Left lung (tissue), 10 donors: Measurements from ENCODE around the gene KMT2C. TPM values are rescaled to one million over a fixed set of nuclear protein-coding genes. Genes with fewer than 3 reads are reported as not detected.
"Not testable (repeated sequence)": the region's sequence is repeated elsewhere in the genome, so short reads cannot be mapped to it uniquely, and the experiment has no call there.

Experiments used
- ATAC-seq: fragments of 200-7000 bp; cut with Tn5 transposase; one replicate; pipeline ENCODE4 v1.9.1; 2020; ENCODE audit warnings: moderate library complexity
- DNase-seq, 4 donors: peaks; one replicate each; pipeline ENCODE4 v3.0.0-alpha.2; 2013 to 2020
- H3K27ac ChIP-seq, 2 donors: fragments of 200-600 bp; sonication (generic) in 1 of 2; one replicate each; pipeline versions ENCODE4 v1.5.0 to v1.8.0; 2020 to 2021
- H3K27me3 ChIP-seq, 2 donors: fragments of 200-600 bp; sonication (generic) in 1 of 2; one replicate each; pipeline versions ENCODE4 v1.5.0 to v1.8.0; 2020 to 2021
- H3K36me3 ChIP-seq, 2 donors: fragments of 200-600 bp; sonication (generic) in 1 of 2; one replicate each; pipeline versions ENCODE4 v1.5.0 to v1.8.0; 2020 to 2021
- H3K4me1 ChIP-seq, 2 donors: fragments of 200-600 bp; one replicate each; pipeline ENCODE4 v1.8.0; 2021
- H3K4me3 ChIP-seq, 2 donors: fragments of 200-600 bp; sonication (generic) in 1 of 2; one replicate each; pipeline versions ENCODE4 v1.5.0 to v1.8.0; 2020 to 2021; ENCODE audit warnings: mild to moderate bottlenecking in 1 of 2
- H3K9me3 ChIP-seq, 2 donors: fragments of 200-600 bp; sonication (generic) in 1 of 2; one replicate each; pipeline versions ENCODE4 v1.5.0 to v1.8.0; 2020 to 2021
- CTCF ChIP-seq, 2 donors: fragments of 200-600 bp; sonication (generic) in 1 of 2; IDR thresholded peaks; one replicate each; pipeline versions ENCODE4 v1.5.0 to v1.8.0; 2021; ENCODE audit warnings: antibody characterized with exemption in 2 of 2
- intact Hi-C, 2 donors: fragments of 100-400 bp; cut with DNase I; formaldehyde crosslinking; loops; one replicate each; pipeline versions ENCODE4 v1.11.2 to v1.14.2; 2022
- polyA plus RNA-seq, 6 donors: library from polyadenylated mRNA; unstranded; fragments of 120-200 nt; gene quantifications; one replicate each; pipeline ENCODE4 v1.2.1, GENCODE V29; 2013; ENCODE audit not compliant: insufficient read length in 6 of 6
- total RNA-seq, 2 donors: library from RNA; stranded (reverse); fragmentation: NEBNext Ultra II Directional; extraction: Animal tissue kit (Norgen Biotek cat#: 25700); gene quantifications; one replicate each; pipeline ENCODE4 v1.2.1, GENCODE V29; 2021
- donor health status: DM: no; HTN: yes; CAD: no.
- donor health status: DM: no; HTN: no; CAD: no.

Gene KMT2C
- total and polyA plus RNA-seq, 8 donors = 36.4 to 91.4 (median 42.1) TPM

GRCh38 chr7:152424348-152425108 is 11.3 kb downstream of the KMT2C start:
- no peaks in the 10 kb centered on the region for H3K27me3 ChIP-seq
- no peak overlapping the region for H3K4me3 ChIP-seq
- H3K27ac ChIP-seq = no peak overlapping the region
- DNase-seq (no peak), ATAC-seq (peak; percentile 30)
- peaks cover 0 to 6% of the 10 kb centered on the region in 2 donors for H3K9me3 ChIP-seq
- no peaks in the 10 kb centered on the region for H3K36me3 ChIP-seq
- no peak for TF ChIP-seq CTCF (IDR thresholded peaks at IDR 0.05)
- peaks cover 12 to 61% of the 10 kb centered on the region in 2 donors for H3K4me1 ChIP-seq
- intact Hi-C loops = no loop called here

GRCh38 chr7:152423991-152424347 is 11.8 kb downstream of the KMT2C start:
- no peak overlapping the region for H3K4me3 ChIP-seq
- peaks cover 0 to 6% of the 10 kb centered on the region in 2 donors for H3K9me3 ChIP-seq
- H3K27ac ChIP-seq = no peak overlapping the region
- DNase-seq (no peak), ATAC-seq (no peak)
- no peak for TF ChIP-seq CTCF (IDR thresholded peaks at IDR 0.05)
- no peaks in the 10 kb centered on the region for H3K36me3 ChIP-seq
- H3K27me3 ChIP-seq = no peaks in the 10 kb centered on the region
- intact Hi-C loops = no loop called here
- peaks cover 12 to 56% of the 10 kb centered on the region in 2 donors for H3K4me1 ChIP-seq

- H3K4me3 ChIP-seq, ATAC-seq, intact Hi-C loops, H3K27ac ChIP-seq, H3K36me3 ChIP-seq, H3K27me3 ChIP-seq, H3K9me3 ChIP-seq, DNase-seq: not testable (repeated sequence)
- H3K4me1 ChIP-seq = peaks cover 12 to 48% of the 10 kb centered on the region in 2 donors
Measured at GRCh38 chr7:152423171-152423570, 12.6 kb downstream of the KMT2C start.

- H3K36me3 ChIP-seq, H3K27ac ChIP-seq, intact Hi-C loops, H3K9me3 ChIP-seq, H3K4me3 ChIP-seq, DNase-seq, H3K27me3 ChIP-seq, ATAC-seq: not testable (repeated sequence)
- H3K4me1 ChIP-seq = peaks cover 7 to 27% of the 10 kb centered on the region in 2 donors
Measured at GRCh38 chr7:152420950-152421349, 14.9 kb downstream of the KMT2C start.

GRCh38 chr7:152419473-152420429 is 16.1 kb downstream of the KMT2C start:
- no peaks in the 10 kb centered on the region for H3K27me3 ChIP-seq
- no peak for TF ChIP-seq CTCF (IDR thresholded peaks at IDR 0.05)
- ATAC-seq = no peak
- intact Hi-C loops = no loop called here
- H3K27ac ChIP-seq = no peak overlapping the region
- no peak for DNase-seq
- peaks cover 1 to 16% of the 10 kb centered on the region in 2 donors for H3K4me1 ChIP-seq
- H3K36me3 ChIP-seq = no peaks in the 10 kb centered on the region
- H3K9me3 ChIP-seq = peaks cover 0 to 6% of the 10 kb centered on the region in 2 donors
- H3K4me3 ChIP-seq = no peak overlapping the region

- Histone ChIP-seq H3K4me1 (peaks cover 0 to 1% of the 10 kb centered on the region in 2 donors), H3K27me3 (no peaks in the 10 kb centered on the region), H3K27ac (no peak overlapping the region), H3K9me3 (no peaks in the 10 kb centered on the region), H3K4me3 (no peak overlapping the region), H3K36me3 (no peaks in the 10 kb centered on the region)
- ATAC-seq (no peak), DNase-seq (no peak)
- intact Hi-C loops = no loop called here
- no peak for TF ChIP-seq CTCF (IDR thresholded peaks at IDR 0.05)
Measured at GRCh38 chr7:152414779-152415178, 21.0 kb downstream of the KMT2C start.
